ENCODE data around the gene PREX1. TPM values are rescaled to one million over a fixed set of nuclear protein-coding genes. Genes with fewer than 3 reads are reported as not detected.

PREX1 gene
- total and polyA plus RNA-seq, 3 donors from 2014 or later = 18.0 to 36.5 (median 27.1) TPM

DNA sequence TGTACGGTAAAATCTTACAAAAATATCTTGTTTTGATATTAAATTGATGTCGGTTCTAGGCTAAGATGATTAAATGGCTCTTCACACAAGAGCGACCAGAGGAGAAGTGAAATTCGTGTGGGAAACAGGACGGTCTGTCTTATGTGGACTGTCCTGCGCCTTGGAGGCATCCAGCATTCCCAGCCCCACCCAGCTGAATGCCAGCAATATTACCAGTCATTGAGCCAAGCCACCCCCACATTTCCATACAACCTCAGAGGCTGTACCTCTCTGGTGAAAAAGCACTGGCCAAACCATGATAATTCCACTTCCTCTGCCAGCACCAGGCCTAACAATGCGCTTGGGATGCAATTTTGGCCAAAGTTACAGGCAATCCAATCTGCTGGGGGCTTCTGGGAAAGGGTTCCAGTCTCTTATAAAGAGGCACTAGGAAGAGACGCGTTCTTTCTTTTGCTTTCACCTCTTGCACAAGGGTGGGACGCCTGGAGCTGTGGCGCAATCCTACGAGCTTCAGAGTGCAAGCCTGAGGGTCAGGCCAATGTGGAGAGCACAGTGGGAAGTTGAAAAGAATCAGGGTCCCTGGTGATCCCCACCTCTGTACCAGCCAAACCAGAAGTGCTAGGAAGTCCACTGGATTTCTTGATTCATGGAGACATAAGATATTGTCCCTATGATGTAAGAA lies 213.1 kb downstream of the PREX1 start:
- Histone ChIP-seq H3K27ac (no peak overlapping the region), H3K36me3 (ENCODE audit: low read depth, missing control alignments) (no peaks in the 10 kb centered on the region), H3K9me3 (no peaks in the 10 kb centered on the region), H3K27me3 (no peaks in the 10 kb centered on the region), H3K4me3 (no peak overlapping the region), H3K4me1 (peaks cover 4% of the 10 kb centered on the region)
- 92 to 93% methylated on average over 12 of the region's 12 CpGs for WGBS, 2 donors
- TF ChIP-seq POLR2A (IDR thresholded peaks at IDR 0.05) (no peak), CTCF (IDR thresholded peaks at IDR 0.05) (no peak)
- no peak for DNase-seq
- intact Hi-C loops (cut with DNase I; ENCODE audit: low total_unique reads) = no loop called here

DNA sequence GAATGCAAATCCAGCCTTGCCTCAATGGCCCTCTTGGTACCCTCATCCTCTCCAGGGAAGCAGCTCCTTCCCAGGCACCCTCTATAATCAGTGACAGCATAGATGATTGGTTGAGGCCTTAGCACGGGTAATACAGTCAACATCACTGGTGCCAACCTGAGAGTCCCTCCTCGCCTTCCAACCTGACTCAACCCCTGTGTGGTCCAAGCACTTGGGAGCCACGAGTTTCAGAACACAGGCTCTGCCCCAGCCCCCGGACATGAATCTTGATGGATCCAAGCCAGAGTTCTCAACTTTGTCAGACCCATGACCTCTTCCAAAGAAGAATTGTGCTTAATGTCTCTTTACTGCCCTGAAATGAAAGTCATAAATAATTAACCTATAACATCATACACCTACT lies 213.9 kb downstream of the PREX1 start:
- TF ChIP-seq CTCF (IDR thresholded peaks at IDR 0.05) (no peak), POLR2A (IDR thresholded peaks at IDR 0.05) (no peak)
- H3K4me1 ChIP-seq = no peaks in the 10 kb centered on the region
- H3K27ac ChIP-seq = no peak overlapping the region
- DNase-seq = no peak
- no peak overlapping the region for H3K4me3 ChIP-seq
- no peaks in the 10 kb centered on the region for H3K27me3 ChIP-seq
- 48 to 70% methylated on average over 3 to 4 of the region's 4 CpGs for WGBS, 2 donors
- H3K36me3 ChIP-seq (ENCODE audit: low read depth, missing control alignments) = no peaks in the 10 kb centered on the region
- intact Hi-C loops (cut with DNase I; ENCODE audit: low total_unique reads) = no loop called here
- H3K9me3 ChIP-seq = no peaks in the 10 kb centered on the region

GRCh38 chr20:48612335-48612734 lies 215.5 kb downstream of the PREX1 start:
- Histone ChIP-seq H3K27ac (no peak overlapping the region), H3K36me3 (ENCODE audit: low read depth, missing control alignments) (no peaks in the 10 kb centered on the region), H3K27me3 (no peaks in the 10 kb centered on the region), H3K4me3 (no peak overlapping the region), H3K9me3 (no peaks in the 10 kb centered on the region), H3K4me1 (no peaks in the 10 kb centered on the region)
- TF ChIP-seq POLR2A (IDR thresholded peaks at IDR 0.05) (no peak), CTCF (IDR thresholded peaks at IDR 0.05) (no peak)
- 84 to 93% methylated on average over 6 of the region's 6 CpGs for WGBS, 2 donors
- DNase-seq = no peak
- intact Hi-C loops (cut with DNase I; ENCODE audit: low total_unique reads) = no loop called here

DNA sequence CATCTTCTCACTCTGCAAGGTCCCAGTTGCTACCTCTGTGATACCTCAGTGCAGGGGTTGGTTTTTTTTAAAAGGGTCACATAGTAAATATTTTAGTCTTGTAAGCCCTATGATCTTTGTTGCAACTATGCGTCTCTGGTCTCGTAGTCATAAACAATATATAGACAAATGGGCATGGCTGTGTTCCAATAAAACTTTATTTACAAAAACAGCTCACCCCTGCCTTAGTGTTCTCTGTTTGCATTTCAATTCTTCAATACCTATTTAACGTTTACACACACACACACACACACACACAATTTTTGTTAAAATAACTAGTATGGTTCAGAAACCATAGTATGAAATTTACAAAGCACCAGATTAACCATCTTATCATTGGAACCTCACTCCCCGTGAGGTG lies 216.8 kb downstream of the PREX1 start:
- Histone ChIP-seq H3K4me3 (no peak overlapping the region), H3K9me3 (no peaks in the 10 kb centered on the region), H3K4me1 (no peaks in the 10 kb centered on the region), H3K27ac (no peak overlapping the region), H3K36me3 (ENCODE audit: low read depth, missing control alignments) (no peaks in the 10 kb centered on the region), H3K27me3 (no peaks in the 10 kb centered on the region)
- WGBS, 2 donors = 93 to 96% methylated on average over 4 of the region's 4 CpGs
- DNase-seq = no peak
- intact Hi-C loops (cut with DNase I; ENCODE audit: low total_unique reads) = no loop called here
- TF ChIP-seq CTCF (IDR thresholded peaks at IDR 0.05) (no peak), POLR2A (IDR thresholded peaks at IDR 0.05) (no peak)

DNA sequence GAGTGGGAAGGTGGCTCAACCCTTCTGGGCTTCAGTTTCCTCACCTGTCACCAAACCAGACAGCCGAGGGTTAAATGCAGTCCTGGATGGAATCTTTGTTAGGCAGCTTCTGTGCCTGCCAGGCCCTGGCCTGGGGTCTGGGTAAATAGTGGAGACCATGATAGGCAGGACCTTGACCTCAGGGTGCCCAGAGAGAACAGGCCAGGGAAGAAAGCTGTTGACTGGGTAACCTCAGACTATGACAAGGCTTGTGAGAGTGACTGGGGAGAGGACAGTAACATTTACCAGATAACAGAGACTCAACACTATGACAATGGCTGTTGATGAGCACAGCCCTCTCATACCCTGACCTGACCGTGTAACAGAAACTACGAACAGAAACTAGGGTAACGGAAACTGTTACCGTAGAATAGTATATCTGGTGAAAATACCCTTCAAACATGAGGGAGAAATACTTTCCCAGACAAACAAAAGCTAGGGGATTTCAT lies 218.3 kb downstream of the PREX1 start:
- H3K27me3 ChIP-seq = no peaks in the 10 kb centered on the region
- TF ChIP-seq CTCF (IDR thresholded peaks at IDR 0.05) = no peak
- no peak for TF ChIP-seq POLR2A (IDR thresholded peaks at IDR 0.05)
- intact Hi-C loops (cut with DNase I; ENCODE audit: low total_unique reads) = no loop called here

More for the DNA sequence above, 218.3 kb downstream of the PREX1 start:
- H3K36me3 ChIP-seq (ENCODE audit: low read depth, missing control alignments) = no peaks in the 10 kb centered on the region
- no peak overlapping the region for H3K4me3 ChIP-seq
- no peak for DNase-seq
- 61 to 78% methylated on average over 5 of the region's 5 CpGs for WGBS, 2 donors
- H3K9me3 ChIP-seq = no peaks in the 10 kb centered on the region
- H3K4me1 ChIP-seq = no peaks in the 10 kb centered on the region
- H3K27ac ChIP-seq = no peak overlapping the region
